ENCODE data around the gene RAC3. TPM values are rescaled to one million over a fixed set of nuclear protein-coding genes. Genes with fewer than 3 reads are reported as not detected.

RAC3 gene
- total RNA-seq, 1 experiment from 2014 or later = 9.3 TPM

- H3K9me3 Mint-ChIP-seq (ENCODE audit: low read depth, unreplicated experiment) = no peaks in the 10 kb centered on the region
- no peak overlapping the region for H3K4me3 Mint-ChIP-seq (ENCODE audit: low read depth, unreplicated experiment)
- H3K27ac Mint-ChIP-seq (ENCODE audit: unreplicated experiment) = no peak overlapping the region
- TF ChIP-seq CTCF (IDR thresholded peaks at IDR 0.05; ENCODE audit: unreplicated experiment) = no peak
- no peaks in the 10 kb centered on the region for H3K27me3 Mint-ChIP-seq (ENCODE audit: unreplicated experiment)
- no TSS peak for BruUV-seq (replicated peaks)
- intact Hi-C loops (cut with micrococcal nuclease; ENCODE audit: unreplicated experiment) = no loop called here
- H3K36me3 Mint-ChIP-seq (ENCODE audit: insufficient read depth, unreplicated experiment) = peaks cover 49% of the 10 kb centered on the region
- H3K4me1 Mint-ChIP-seq (ENCODE audit: low read depth, unreplicated experiment) = no peaks in the 10 kb centered on the region
- CTCF ChIA-PET = no interaction called here
- no peak for DNase-seq
Observed at GRCh38 chr17:82049106-82049505, 17.6 kb downstream of the RAC3 start.

GRCh38 chr17:82049521-82049971 lies 18.1 kb downstream of the RAC3 start:
- DNase-seq = no peak
- no TSS peak for BruUV-seq (replicated peaks)
- no peak for TF ChIP-seq CTCF (IDR thresholded peaks at IDR 0.05; ENCODE audit: unreplicated experiment)
- no peak overlapping the region for H3K4me3 Mint-ChIP-seq (ENCODE audit: low read depth, unreplicated experiment)
- no peaks in the 10 kb centered on the region for H3K4me1 Mint-ChIP-seq (ENCODE audit: low read depth, unreplicated experiment)
- H3K27me3 Mint-ChIP-seq (ENCODE audit: unreplicated experiment) = no peaks in the 10 kb centered on the region
- peaks cover 53% of the 10 kb centered on the region for H3K36me3 Mint-ChIP-seq (ENCODE audit: insufficient read depth, unreplicated experiment)
- CTCF ChIA-PET = no interaction called here
- H3K27ac Mint-ChIP-seq (ENCODE audit: unreplicated experiment) = no peak overlapping the region
- intact Hi-C loops (cut with micrococcal nuclease; ENCODE audit: unreplicated experiment) = no loop called here
- no peaks in the 10 kb centered on the region for H3K9me3 Mint-ChIP-seq (ENCODE audit: low read depth, unreplicated experiment)

GRCh38 chr17:82050152-82050760 lies 18.8 kb downstream of the RAC3 start:
- BruUV-seq (replicated peaks) = no TSS peak
- TF ChIP-seq CTCF (IDR thresholded peaks at IDR 0.05; ENCODE audit: unreplicated experiment) = no peak
- peak overlapping the region; percentile 80 for H3K4me3 Mint-ChIP-seq (ENCODE audit: low read depth, unreplicated experiment)
- CTCF ChIA-PET = interaction anchor here (0.5 to 1.3 kb wide), 2 partner anchors 12 to 411 kb away, joined by 3 to 4 read pairs; partner anchors contain the start of gene DCXR
- intact Hi-C loops (cut with micrococcal nuclease; ENCODE audit: unreplicated experiment) = no loop called here
- no peaks in the 10 kb centered on the region for H3K9me3 Mint-ChIP-seq (ENCODE audit: low read depth, unreplicated experiment)
- peak overlapping the region; percentile 60 for H3K27ac Mint-ChIP-seq (ENCODE audit: unreplicated experiment)
- H3K4me1 Mint-ChIP-seq (ENCODE audit: low read depth, unreplicated experiment) = no peaks in the 10 kb centered on the region
- H3K27me3 Mint-ChIP-seq (ENCODE audit: unreplicated experiment) = no peaks in the 10 kb centered on the region
- H3K36me3 Mint-ChIP-seq (ENCODE audit: insufficient read depth, unreplicated experiment) = peaks cover 60% of the 10 kb centered on the region
- no peak for DNase-seq

- CTCF ChIA-PET = interaction anchor here (1.3 kb wide), 1 partner anchor 13 kb away, joined by 4 read pairs; the partner anchor contains the start of gene DCXR
- BruUV-seq (replicated peaks) = no TSS peak
Observed at GRCh38 chr17:82050761-82051641, 19.5 kb downstream of the RAC3 start.

More at GRCh38 chr17:82050761-82051641, 19.5 kb downstream of the RAC3 start:
- no peak for TF ChIP-seq CTCF (IDR thresholded peaks at IDR 0.05; ENCODE audit: unreplicated experiment)
- H3K4me3 Mint-ChIP-seq (ENCODE audit: low read depth, unreplicated experiment) = peak overlapping the region; percentile 80
- no peaks in the 10 kb centered on the region for H3K27me3 Mint-ChIP-seq (ENCODE audit: unreplicated experiment)
- H3K36me3 Mint-ChIP-seq (ENCODE audit: insufficient read depth, unreplicated experiment) = peaks cover 67% of the 10 kb centered on the region
- H3K27ac Mint-ChIP-seq (ENCODE audit: unreplicated experiment) = peak overlapping the region; percentile 60
- H3K4me1 Mint-ChIP-seq (ENCODE audit: low read depth, unreplicated experiment) = no peaks in the 10 kb centered on the region
- intact Hi-C loops (cut with micrococcal nuclease; ENCODE audit: unreplicated experiment) = no loop called here
- no peaks in the 10 kb centered on the region for H3K9me3 Mint-ChIP-seq (ENCODE audit: low read depth, unreplicated experiment)
- no peak for DNase-seq

All from Calu3 (cell line).